Activated CD4-positive, alpha-beta T cell treated with anti-CD3 and anti-CD28 coated beads, Interleukin-2, Interleukin-6, amounts not matched to agents 100 ng/mL and 50 ng/mL, durations not matched to agents 16 hours and 8 hours (primary cell): ENCODE data around the gene SSBP2.
A peak's percentile ranks its signal among the peaks of the same experiment; 100 is the strongest.
"Not testable (repeated sequence)": the region's sequence is repeated elsewhere in the genome, so short reads cannot be mapped to it uniquely, and the experiment has no call there.

Experiments
- DNase-seq: peaks from one replicate; pipeline ENCODE4 v3.0.0-alpha.2; 2020

Gene SSBP2

DNA sequence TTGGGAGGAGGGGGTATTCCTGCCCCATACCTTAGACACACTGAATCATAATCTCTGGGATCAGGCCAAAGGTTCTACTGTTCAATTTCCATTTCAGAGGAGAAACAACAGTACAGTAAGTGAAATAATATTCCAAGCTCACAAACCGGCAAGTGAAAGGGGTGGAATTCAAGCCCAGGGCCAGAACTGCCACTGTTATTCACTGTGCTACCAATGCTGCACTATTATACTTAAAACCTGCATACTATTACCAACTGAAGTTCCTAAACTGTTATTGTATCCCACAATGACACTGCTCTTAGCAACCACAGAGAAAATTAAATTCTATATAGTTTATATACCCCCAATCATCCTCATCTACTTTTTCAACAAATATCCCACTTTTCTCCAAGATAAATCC lies 24.6 kb downstream of the SSBP2 start:
- no peak for DNase-seq

- DNase-seq, result no peak
Observed at GRCh38 chr5:81724571-81724970, 26.3 kb downstream of the SSBP2 start.

DNA sequence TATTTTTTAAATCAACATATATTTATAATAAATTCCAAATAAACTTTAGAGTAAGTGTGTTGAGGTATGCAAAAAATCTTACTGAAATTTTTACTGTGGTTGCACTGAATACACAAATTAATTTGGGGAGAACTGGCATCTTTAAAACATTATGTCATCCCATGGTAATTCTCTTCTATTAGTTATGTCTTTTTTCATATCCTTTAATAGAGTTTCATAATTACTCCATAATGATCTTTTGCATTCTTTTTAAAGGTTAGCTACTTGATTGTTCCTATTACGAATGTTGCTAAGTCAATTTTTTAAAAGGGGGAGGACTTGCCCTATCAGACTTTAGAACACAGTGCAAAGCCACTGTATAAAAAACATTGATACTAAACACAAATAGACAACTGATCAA lies 26.8 kb downstream of the SSBP2 start:
- no peak for DNase-seq

DNA sequence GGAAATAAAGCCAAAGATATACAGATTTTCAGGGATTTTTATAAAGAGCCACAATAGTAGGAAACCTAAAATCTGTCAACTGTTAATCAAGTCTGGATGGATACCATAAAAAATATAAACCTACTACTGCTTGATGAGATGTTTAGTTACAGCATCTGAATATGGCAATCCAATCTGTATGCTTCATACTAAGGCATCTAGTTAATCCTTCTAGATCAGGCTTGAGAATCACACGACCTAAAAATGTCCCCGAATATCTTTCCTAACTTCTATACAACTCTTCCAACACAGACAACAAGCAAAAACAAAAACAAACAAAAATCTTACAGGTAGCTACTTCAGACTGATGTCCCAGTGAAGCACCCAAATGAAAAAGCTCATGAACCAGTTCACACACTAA lies 29.8 kb downstream of the SSBP2 start:
- no peak for DNase-seq

- no peak for DNase-seq
Observed at GRCh38 chr5:81719743-81720345, 31.1 kb downstream of the SSBP2 start.

DNA sequence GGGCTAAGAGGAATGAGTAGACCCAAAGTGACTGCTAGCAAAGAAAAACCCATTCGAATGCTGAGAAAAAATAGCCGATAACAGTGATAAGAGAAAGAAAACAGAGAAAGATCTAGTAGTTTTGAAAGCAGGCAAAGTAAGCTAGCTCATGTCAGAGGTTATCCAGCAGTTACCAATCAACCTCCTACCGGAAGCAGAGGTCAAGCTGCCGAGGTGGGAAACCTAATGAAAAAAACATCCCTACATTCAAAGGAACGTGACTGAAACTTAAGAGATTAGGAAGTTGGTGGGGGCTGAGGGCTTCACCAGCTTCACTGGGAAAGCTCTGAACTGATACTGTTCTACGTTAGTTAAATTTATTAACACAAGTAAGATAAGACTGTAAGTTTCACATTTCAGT lies 32.6 kb downstream of the SSBP2 start:
- no peak for DNase-seq

DNA sequence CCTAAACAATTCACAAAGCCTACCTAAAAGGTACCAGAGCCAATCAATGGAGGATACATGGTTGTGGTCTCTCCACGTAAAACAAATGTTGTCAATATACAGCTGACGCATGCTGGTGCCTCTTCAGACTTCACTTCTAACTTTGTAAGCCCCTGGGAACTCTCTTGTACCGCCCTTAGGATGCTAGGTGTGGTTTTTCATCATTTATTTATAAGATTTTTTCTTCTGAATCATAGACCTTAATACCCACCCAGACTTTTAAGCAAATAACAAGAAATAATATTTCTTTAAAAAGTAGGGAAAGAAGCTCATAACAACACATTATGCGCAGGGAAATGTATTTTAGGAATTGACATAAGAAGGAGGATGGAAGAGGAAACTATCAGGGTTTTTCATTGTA lies 33.0 kb downstream of the SSBP2 start:
- no peak for DNase-seq

- DNase-seq, result no peak
Observed at GRCh38 chr5:81717226-81717625, 33.7 kb downstream of the SSBP2 start.

DNA sequence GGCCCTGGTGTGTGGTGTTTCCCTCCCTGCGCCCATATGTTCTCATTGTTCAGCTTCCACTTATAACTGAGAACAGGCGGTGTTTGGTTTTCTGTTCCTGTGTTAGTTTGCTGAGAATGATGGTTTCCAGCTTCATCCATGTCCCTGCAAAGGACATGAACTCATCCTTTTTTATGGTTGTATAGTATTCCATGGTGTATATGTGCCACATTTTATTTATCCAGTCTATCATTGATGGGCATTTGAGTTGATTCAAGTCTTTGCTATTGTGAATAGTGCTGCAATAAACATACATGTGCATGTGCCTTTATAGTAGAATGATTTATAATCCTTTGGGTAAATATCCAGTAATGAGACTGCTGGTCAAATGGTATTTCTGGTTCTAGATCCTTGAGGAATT lies 36.8 kb downstream of the SSBP2 start:
- DNase-seq, result not testable (repeated sequence)

DNA sequence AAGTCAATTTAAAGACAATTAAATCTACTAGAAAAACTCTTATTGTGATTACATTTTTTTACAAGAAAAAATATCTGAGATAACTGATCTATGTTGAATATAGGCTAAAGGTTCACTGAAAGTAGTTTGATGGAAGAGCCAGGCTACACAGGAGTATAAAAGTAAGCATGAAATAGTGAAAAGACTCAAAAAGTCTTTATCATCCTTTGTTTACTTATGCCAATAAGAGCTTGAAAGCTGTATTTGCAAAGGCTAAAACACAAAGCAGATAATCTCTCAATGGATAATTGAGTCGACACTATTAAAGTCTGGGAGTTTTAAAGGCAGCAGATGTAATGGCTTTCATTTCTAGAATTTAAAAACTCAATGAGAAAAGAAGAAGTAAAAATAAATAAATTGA lies 42.0 kb downstream of the SSBP2 start:
- DNase-seq, result no peak

- DNase-seq, result no peak
Observed at GRCh38 chr5:81703840-81704239, 47.1 kb downstream of the SSBP2 start.

DNA sequence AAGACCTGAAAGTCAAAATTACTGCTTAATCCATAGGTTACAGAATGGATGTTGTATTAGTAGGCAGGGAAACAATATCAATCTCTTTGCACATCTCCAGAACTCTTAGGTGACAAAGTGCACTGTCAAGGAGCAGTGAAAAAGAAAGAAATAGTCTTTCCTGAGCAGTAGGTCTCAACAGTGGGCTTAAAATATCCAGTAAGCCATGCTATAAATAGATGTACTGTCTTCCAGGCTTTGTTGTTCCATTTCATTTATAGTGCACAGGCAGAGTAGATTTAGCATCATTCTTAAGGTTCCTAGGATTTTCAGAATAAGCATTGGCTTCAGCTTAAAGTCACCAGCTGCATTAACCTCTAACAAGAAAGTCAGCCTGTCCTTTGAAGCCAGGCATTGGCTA lies 50.7 kb downstream of the SSBP2 start:
- no peak for DNase-seq

DNA sequence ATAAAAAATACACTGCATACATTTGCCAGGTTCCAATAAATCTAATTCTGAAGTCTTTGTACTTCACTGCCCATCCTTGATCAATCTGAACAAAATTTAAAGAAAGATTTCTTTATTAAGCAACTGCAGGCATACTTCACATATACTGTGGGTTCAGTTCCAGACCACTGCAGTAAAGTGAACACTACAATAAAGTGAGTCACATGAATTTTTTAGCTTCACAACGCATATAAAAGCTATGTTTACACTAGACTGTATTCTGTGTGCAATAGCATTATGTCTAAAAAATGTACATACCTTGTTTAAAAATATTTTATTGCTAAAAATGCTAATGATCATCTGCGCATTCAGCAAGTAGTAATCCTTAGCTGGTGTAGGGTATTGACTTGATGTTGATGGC lies 52.1 kb downstream of the SSBP2 start:
- DNase-seq, result no peak

DNA sequence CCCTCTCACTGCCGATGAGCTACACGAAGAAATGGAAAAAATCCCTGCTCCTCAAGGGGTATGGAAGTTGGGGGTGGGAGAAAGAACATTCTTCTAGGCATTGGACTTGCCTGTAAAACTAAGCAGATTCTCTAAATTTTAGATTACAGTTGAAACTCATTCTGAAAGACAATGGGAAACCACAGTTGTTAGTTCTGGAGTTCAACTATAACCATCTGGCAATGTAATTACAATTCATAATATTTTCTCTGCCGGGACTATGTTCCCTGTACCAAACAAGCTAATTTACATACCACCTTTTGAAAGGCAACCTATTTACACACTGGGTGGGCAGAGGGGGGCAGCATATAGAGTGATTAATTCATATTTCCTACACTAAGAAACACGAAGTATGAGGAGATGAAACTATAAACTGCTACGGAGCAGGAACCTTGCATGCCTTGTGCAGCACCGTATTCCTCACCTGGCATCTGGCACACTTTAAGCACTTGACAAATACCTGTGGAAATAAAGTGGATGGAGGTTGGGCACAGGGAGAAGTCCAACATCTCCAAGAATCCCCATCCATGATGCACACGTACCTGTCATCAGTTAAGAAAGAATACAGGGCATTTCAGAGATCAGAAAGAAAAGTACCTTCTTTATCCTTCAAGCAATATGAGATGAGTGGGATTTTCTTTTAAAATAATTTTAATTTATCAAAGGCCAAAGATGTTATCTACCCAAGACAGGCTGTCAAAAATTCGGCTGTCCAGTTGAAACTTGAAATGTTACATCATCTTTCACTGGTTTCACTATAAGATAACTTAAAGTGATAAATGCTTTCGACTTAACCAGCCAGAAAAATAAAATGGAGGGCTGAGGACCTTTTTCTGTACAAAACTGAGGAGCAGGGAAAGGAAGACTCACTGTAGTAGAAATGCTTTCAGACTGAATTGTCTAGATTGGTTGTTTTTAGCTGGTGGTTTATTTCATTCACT lies 54.2 kb downstream of the SSBP2 start:
- DNase-seq, result peak; percentile 2

- DNase-seq, result no peak
Observed at GRCh38 chr5:81694726-81695125, 56.2 kb downstream of the SSBP2 start.

GRCh38 chr5:81688215-81688614 lies 62.7 kb downstream of the SSBP2 start:
- no peak for DNase-seq

GRCh38 chr5:81687292-81687691 lies 63.6 kb downstream of the SSBP2 start:
- DNase-seq, result no peak

- DNase-seq, result no peak
Observed at GRCh38 chr5:81685471-81685870, 65.4 kb downstream of the SSBP2 start.

DNA sequence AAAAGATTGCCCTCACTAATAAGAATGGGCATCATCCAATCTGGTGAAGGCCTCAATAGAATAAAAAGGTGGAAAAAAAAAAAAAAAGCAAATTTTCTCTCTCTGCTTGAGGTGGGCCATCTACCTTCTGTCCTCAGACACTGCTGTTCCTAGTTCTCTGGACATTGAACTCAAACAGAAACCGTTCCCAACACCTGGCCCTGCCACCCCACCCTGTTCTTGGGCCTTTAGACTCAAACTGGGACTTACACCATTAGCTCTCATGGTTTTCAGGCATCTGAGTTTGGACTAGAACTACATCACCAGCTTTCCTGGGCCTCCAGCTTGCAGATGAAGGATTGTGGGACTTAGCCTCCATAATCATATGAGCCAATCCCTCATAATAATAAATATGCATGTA lies 71.0 kb downstream of the SSBP2 start:
- no peak for DNase-seq

- DNase-seq, result no peak
Observed at GRCh38 chr5:81675420-81675819, 75.5 kb downstream of the SSBP2 start.

GRCh38 chr5:81665795-81666194 lies 85.1 kb downstream of the SSBP2 start:
- no peak for DNase-seq

- not testable (repeated sequence) for DNase-seq
Observed at GRCh38 chr5:81660624-81661023, 90.3 kb downstream of the SSBP2 start.

GRCh38 chr5:81657386-81657785 lies 93.5 kb downstream of the SSBP2 start:
- DNase-seq, result no peak

DNA sequence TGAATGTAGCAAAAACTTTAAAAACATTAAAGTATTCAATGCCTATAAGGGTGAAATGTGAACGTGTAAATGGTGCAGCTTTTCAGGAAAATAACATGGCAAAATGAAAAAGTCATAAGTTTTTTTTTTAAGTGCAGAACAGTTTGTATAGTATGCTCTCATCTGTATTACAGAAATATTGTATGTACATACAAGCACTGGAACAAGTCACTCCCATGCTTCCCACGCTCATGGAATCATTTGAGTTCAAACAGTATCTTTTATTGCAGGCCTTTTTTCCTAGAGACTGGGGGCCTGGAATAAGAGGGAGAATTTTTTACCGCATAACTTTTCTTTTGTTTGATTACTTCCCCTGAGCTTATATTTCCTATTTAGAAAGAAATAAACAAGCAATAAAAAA lies 94.1 kb downstream of the SSBP2 start:
- no peak for DNase-seq

DNA sequence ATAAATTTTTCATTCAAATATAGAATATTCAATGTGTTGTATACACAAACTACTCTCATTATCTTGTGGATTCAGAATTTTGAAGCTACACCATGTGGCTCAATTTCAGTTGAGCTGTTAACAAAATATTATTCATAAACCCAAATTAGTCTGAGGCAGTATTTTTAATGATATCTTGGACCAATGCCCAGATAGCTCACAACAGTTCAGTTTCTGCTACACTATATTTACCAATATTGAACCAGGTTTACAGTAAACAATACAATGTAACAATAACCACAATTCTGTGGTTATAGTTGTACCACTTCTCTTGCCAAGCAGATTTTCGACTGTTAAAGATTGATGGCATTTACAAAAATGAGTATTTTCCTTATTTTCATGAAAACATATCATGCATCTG lies 99.9 kb downstream of the SSBP2 start:
- DNase-seq, result no peak
